HepG2 (cell line): ENCODE data around the gene SCAF4. TPM values are rescaled to one million over a fixed set of nuclear protein-coding genes. Genes with fewer than 3 reads are reported as not detected.
A peak's percentile ranks its signal among the peaks of the same experiment; 100 is the strongest.

Experiments used
- GPN1 ChIP-seq: sonication (generic); formaldehyde crosslinking; IDR thresholded peaks from 2 replicates; pipeline ENCODE4 v1.5.1; 2020; ENCODE audit warnings: missing genetic modification reagents, borderline replicate concordance
- KDM5A ChIP-seq: fragments of 200-600 bp; sonication (generic); IDR thresholded peaks from 2 replicates; pipeline ENCODE4 v1.7.0; 2018; ENCODE audit warnings: antibody characterized with exemption, mild to moderate bottlenecking, low read length, borderline replicate concordance
- KLF15 ChIP-seq: sonication (generic); formaldehyde crosslinking; IDR thresholded peaks from 2 replicates; pipeline ENCODE4 v1.8.1; 2023; ENCODE audit warnings: borderline replicate concordance, mild to moderate bottlenecking, inconsistent platforms, missing genetic modification reagents, mixed read lengths
- MEF2D ChIP-seq: sonication (generic); formaldehyde crosslinking; IDR thresholded peaks from 2 replicates; pipeline ENCODE4 v1.5.1; 2020; ENCODE audit warnings: mild to moderate bottlenecking, missing genetic modification reagents
- MIER3 ChIP-seq: IDR thresholded peaks from 2 replicates; pipeline ENCODE4 v1.6.1; 2016; ENCODE audit warnings: missing compliant biosample characterization, borderline replicate concordance
- MXI1 ChIP-seq: IDR thresholded peaks from 3 replicates; pipeline ENCODE4 v1.6.1; 2012; ENCODE audit warnings: low read depth, low read length, inconsistent platforms, borderline replicate concordance
- POLR2AphosphoS2 ChIP-seq: IDR thresholded peaks from 2 replicates; pipeline ENCODE4 v1.6.1; 2011; ENCODE audit warnings: low read depth, low read length, improper control_type of control experiment
- RXRB ChIP-seq: IDR thresholded peaks from 2 replicates; pipeline ENCODE4 v1.6.1; 2016; ENCODE audit warnings: borderline replicate concordance, missing genetic modification reagents, missing compliant biosample characterization
- SIN3A ChIP-seq: IDR thresholded peaks from 2 replicates; pipeline ENCODE4 v1.6.1; 2011; ENCODE audit warnings: low read depth, mild to moderate bottlenecking, control low read depth, low read length, borderline replicate concordance
- SOX6 ChIP-seq, 2 experiments: fragments of 450-650 bp in 1 of 2; sonication (generic) in 1 of 2; formaldehyde crosslinking in 1 of 2; IDR thresholded peaks; 2 replicates each; pipeline versions ENCODE4 v1.4.0 to v1.6.1; 2017 to 2020; ENCODE audit warnings: antibody characterized with exemption in 1 of 2, mild to moderate bottlenecking in 1 of 2, missing genetic modification reagents in 1 of 2
- XBP1 ChIP-seq: sonication (generic); formaldehyde crosslinking; IDR thresholded peaks from 2 replicates; pipeline ENCODE4 v1.5.0; 2020; ENCODE audit warnings: missing genetic modification reagents
- ZNF124 ChIP-seq: sonication (generic); formaldehyde crosslinking; IDR thresholded peaks from 2 replicates; pipeline ENCODE4 v1.4.0; 2020; ENCODE audit warnings: missing genetic modification reagents
- ZNF143 ChIP-seq: sonication (generic); formaldehyde crosslinking; IDR thresholded peaks from 2 replicates; pipeline ENCODE4 v1.4.0; 2020; ENCODE audit warnings: missing genetic modification reagents
- ZNF3 ChIP-seq: IDR thresholded peaks from 2 replicates; pipeline ENCODE4 v1.7.0; 2017; ENCODE audit warnings: inconsistent platforms
- ZNF598 ChIP-seq: sonication (generic); formaldehyde crosslinking; IDR thresholded peaks from 2 replicates; pipeline ENCODE4 v1.5.1; 2020; ENCODE audit warnings: mild to moderate bottlenecking, missing genetic modification reagents, borderline replicate concordance
- ZNF678 ChIP-seq: sonication (generic); formaldehyde crosslinking; IDR thresholded peaks from 2 replicates; pipeline ENCODE4 v1.4.0; 2020; ENCODE audit warnings: mild to moderate bottlenecking, missing genetic modification reagents
- ZNF724P ChIP-seq: sonication (generic); formaldehyde crosslinking; IDR thresholded peaks from 2 replicates; pipeline ENCODE4 v1.8.0; 2022; ENCODE audit warnings: missing genetic modification reagents, borderline replicate concordance
- ZNF773 ChIP-seq: sonication (generic); formaldehyde crosslinking; IDR thresholded peaks from 2 replicates; pipeline ENCODE4 v1.4.0; 2020; ENCODE audit warnings: missing genetic modification reagents, borderline replicate concordance
- polyA plus RNA-seq, 8 experiments: library from polyadenylated mRNA; depleted of rRNA in 3 of 8; stranded (reverse) in 7 of 8; unstranded in 1 of 8; fragments of >200 nt; fragmentation: Illumina TruSeq in 4 of 8; extraction: Trizol in 4 of 8; gene quantifications; 2 replicates each; pipeline versions ENCODE4 v1.2.1 to v1.2.3, GENCODE V29; 2011 to 2016; ENCODE audit warnings: low read depth in 4 of 8, missing spikeins in 1 of 8, mixed read lengths in 1 of 8; ENCODE audit not compliant: insufficient read depth in 1 of 8
- total RNA-seq, 5 experiments: library from RNA; depleted of rRNA; stranded (reverse); fragments of >200 nt; fragmentation: Illumina TruSeq; extraction: Trizol; gene quantifications; 2 replicates each; pipeline ENCODE4 v1.2.3, GENCODE V29; 2016; ENCODE audit warnings: low read depth in 1 of 5
- TF ChIP-seq, protein P1 (sequence below): sonication (generic); formaldehyde crosslinking; IDR thresholded peaks from 2 replicates; pipeline ENCODE4 v1.8.0; 2023; ENCODE audit warnings: mild to moderate bottlenecking, missing genetic modification reagents
- TF ChIP-seq, protein P2 (sequence below): sonication (generic); formaldehyde crosslinking; IDR thresholded peaks from 2 replicates; pipeline ENCODE4 v1.8.0; 2022; ENCODE audit warnings: low read depth, missing genetic modification reagents
- TF ChIP-seq, protein P3 (sequence below): sonication (generic); formaldehyde crosslinking; conservative IDR thresholded peaks from 2 replicates; pipeline ENCODE4 v1.4.0; 2020; ENCODE audit warnings: missing genetic modification reagents

SCAF4 gene
- total and polyA plus RNA-seq, 2 of the 13 experiments (the other 11 are each of a cell fraction or from before 2014, with no cell fraction given): 9.1 to 11.5 TPM

DNA sequence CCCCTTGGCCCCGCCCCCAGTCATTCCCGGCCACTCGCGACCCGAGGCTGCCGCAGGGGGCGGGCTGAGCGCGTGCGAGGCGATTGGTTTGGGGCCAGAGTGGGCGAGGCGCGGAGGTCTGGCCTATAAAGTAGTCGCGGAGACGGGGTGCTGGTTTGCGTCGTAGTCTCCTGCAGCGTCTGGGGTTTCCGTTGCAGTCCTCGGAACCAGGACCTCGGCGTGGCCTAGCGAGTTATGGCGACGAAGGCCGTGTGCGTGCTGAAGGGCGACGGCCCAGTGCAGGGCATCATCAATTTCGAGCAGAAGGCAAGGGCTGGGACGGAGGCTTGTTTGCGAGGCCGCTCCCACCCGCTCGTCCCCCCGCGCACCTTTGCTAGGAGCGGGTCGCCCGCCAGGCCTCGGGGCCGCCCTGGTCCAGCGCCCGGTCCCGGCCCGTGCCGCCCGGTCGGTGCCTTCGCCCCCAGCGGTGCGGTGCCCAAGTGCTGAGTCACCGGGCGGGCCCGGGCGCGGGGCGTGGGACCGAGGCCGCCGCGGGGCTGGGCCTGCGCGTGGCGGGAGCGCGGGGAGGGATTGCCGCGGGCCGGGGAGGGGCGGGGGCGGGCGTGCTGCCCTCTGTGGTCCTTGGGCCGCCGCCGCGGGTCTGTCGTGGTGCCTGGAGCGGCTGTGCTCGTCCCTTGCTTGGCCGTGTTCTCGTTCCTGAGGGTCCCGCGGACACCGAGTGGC, 72.2 kb downstream of the SCAF4 start, which contains the start of gene SOD1 (continued):
- TF ChIP-seq GPN1 (CRISPR knock-in tag) (no peak), SIN3A (peak; percentile 87; the same call in 1 of the 2 replicates), MIER3 (CRISPR knock-in tag) (peak; percentile 68; the same call in 1 of the 2 replicates), ZNF678 (0 out of 2 replicates have a peak, but pooled peaks have one; percentile 56), XBP1 (CRISPR knock-in tag) (0 out of 2 replicates have a peak, but pooled peaks have one; percentile 50), MXI1 (peak; percentile 71; the same call in 1 of the 3 replicates), MEF2D (CRISPR knock-in tag) (0 out of 2 replicates have a peak, but pooled peaks have one; percentile 44), ZNF3 (no peak), ZNF598 (CRISPR knock-in tag) (no peak), KDM5A (peak; percentile 26; the same call in 1 of the 2 replicates), KLF15 (0 out of 2 replicates have a peak, but pooled peaks have one; percentile 40), ZNF724P (CRISPR knock-in tag) (0 out of 2 replicates have a peak, but pooled peaks have one; percentile 75), POLR2AphosphoS2 (peak; percentile 84; the same call in 1 of the 2 replicates), ZNF773 (CRISPR knock-in tag) (no peak; the same call in 1 of the 2 replicates), ZNF124 (CRISPR knock-in tag) (0 out of 2 replicates have a peak, but pooled peaks have one; percentile 41), RXRB (peak; percentile 34; the same call in 1 of the 2 replicates), ZNF143 (0 out of 2 replicates have a peak, but pooled peaks have one; percentile 24), SOX6 (IDR thresholded peaks at IDR 0.05) (no peak), SOX6 (CRISPR knock-in tag; IDR thresholded peaks at IDR 0.05) (peak; percentile 55)
- TF ChIP-seq, protein P1, sequence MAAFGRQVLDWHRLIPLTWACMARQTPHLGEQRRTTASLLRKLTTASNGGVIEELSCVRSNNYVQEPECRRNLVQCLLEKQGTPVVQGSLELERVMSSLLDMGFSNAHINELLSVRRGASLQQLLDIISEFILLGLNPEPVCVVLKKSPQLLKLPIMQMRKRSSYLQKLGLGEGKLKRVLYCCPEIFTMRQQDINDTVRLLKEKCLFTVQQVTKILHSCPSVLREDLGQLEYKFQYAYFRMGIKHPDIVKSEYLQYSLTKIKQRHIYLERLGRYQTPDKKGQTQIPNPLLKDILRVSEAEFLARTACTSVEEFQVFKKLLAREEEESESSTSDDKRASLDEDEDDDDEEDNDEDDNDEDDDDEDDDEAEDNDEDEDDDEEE (CRISPR knock-in tag): peak; percentile 97
- TF ChIP-seq, protein P2, sequence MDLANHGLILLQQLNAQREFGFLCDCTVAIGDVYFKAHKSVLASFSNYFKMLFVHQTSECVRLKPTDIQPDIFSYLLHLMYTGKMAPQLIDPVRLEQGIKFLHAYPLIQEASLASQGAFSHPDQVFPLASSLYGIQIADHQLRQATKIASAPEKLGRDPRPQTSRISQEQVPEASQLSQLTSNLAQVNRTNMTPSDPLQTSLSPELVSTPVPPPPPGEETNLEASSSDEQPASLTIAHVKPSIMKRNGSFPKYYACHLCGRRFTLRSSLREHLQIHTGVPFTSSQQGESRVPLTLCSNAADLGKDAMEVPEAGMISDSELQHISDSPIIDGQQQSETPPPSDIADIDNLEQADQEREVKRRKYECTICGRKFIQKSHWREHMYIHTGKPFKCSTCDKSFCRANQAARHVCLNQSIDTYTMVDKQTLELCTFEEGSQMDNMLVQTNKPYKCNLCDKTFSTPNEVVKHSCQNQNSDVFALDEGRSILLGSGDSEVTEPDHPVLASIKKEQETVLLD (CRISPR knock-in tag): peak; percentile 83
- TF ChIP-seq, protein P3, sequence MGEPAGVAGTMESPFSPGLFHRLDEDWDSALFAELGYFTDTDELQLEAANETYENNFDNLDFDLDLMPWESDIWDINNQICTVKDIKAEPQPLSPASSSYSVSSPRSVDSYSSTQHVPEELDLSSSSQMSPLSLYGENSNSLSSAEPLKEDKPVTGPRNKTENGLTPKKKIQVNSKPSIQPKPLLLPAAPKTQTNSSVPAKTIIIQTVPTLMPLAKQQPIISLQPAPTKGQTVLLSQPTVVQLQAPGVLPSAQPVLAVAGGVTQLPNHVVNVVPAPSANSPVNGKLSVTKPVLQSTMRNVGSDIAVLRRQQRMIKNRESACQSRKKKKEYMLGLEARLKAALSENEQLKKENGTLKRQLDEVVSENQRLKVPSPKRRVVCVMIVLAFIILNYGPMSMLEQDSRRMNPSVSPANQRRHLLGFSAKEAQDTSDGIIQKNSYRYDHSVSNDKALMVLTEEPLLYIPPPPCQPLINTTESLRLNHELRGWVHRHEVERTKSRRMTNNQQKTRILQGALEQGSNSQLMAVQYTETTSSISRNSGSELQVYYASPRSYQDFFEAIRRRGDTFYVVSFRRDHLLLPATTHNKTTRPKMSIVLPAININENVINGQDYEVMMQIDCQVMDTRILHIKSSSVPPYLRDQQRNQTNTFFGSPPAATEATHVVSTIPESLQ (CRISPR knock-in tag): no peak
